HUES64 (cell line): ENCODE data around the gene CEACAM6.

ENCODE experiments used
- H3K27ac ChIP-seq: 2 replicates; pipeline ENCODE4 v1.7.0; 2013; ENCODE audit warnings: low read depth, low read length, inconsistent platforms
- H3K27me3 ChIP-seq: 2 replicates; pipeline ENCODE4 v1.6.1; 2013; ENCODE audit warnings: mild to moderate bottlenecking, low read length; ENCODE audit not compliant: insufficient read depth
- H3K36me3 ChIP-seq: 2 replicates; pipeline ENCODE4 v1.6.1; 2013; ENCODE audit warnings: mild to moderate bottlenecking, low read length; ENCODE audit not compliant: insufficient read depth
- H3K4me1 ChIP-seq: 2 replicates; pipeline ENCODE4 v1.6.1; 2013; ENCODE audit warnings: mild to moderate bottlenecking, low read length, moderate library complexity; ENCODE audit not compliant: insufficient read depth
- H3K4me3 ChIP-seq: 2 replicates; pipeline ENCODE4 v1.5.1; 2013; ENCODE audit warnings: mild to moderate bottlenecking, low read length, moderate library complexity
- H3K9ac ChIP-seq: 2 replicates; pipeline ENCODE4 v1.6.1; 2013; ENCODE audit warnings: mild to moderate bottlenecking, low read depth, low read length
- H3K9me3 ChIP-seq: 2 replicates; pipeline ENCODE4 v1.6.1; 2013; ENCODE audit warnings: low read depth, low read length; ENCODE audit not compliant: insufficient read depth
- WGBS: fragments of 150-250, 120-280 bp; methylation state at CpG from one replicate; pipeline ENCODE4 v1.1.7; 2013; ENCODE audit warnings: missing lambda C conversion rate; 5-methylcytosine and 5-hydroxymethylcytosine counted together

Gene CEACAM6

DNA sequence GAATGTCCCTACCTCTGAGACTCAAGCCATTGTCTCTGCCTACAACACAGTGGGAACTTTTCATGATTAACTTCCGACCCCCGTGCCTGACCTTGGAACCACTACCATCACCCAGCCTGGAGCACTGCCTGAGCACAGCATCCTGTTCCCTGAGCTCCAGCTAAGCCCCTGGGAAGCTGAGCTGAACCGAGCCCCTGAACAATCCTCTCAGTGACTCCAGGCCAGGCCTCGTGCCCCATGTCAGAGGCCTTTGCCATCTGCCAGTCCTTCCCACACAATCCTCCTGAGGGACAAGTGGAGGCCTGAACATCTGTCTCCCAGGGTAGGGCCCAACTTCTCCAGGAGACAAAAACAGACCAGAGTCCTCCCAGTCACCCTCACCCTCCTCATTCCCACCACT, 58.6 kb downstream of the CEACAM6 start:
- Histone ChIP-seq H3K4me1 (no peaks in the 10 kb centered on the region), H3K27me3 (peaks cover 3% of the 10 kb centered on the region; the same call in 1 of the 2 replicates), H3K9ac (no peak overlapping the region), H3K4me3 (no peak overlapping the region), H3K9me3 (no peaks in the 10 kb centered on the region), H3K27ac (no peak overlapping the region), H3K36me3 (no peaks in the 10 kb centered on the region)
- 63% methylated on average over 4 of the region's 4 CpGs for WGBS

DNA sequence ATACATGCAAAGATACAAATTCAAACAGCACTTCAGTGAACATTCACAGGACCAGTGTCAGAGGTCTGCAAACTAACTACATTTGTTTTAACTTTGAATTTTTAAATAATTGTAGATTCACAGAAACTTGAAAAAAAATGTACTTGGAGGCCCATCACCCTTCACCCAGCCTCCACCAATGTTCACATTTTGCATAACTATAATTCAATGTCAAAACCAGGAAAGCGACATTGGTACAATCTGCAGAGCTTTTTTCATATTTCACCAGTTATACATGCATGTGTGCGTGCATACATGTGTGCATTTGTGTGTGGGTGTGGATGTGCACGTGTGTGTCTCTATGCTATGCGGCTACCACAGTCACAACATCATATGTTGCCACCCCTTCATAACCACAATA, 60.0 kb downstream of the CEACAM6 start:
- Histone ChIP-seq H3K4me3 (no peak overlapping the region), H3K27me3 (peaks cover 3% of the 10 kb centered on the region; the same call in 1 of the 2 replicates), H3K9me3 (no peaks in the 10 kb centered on the region), H3K4me1 (no peaks in the 10 kb centered on the region), H3K9ac (no peak overlapping the region), H3K27ac (no peak overlapping the region), H3K36me3 (no peaks in the 10 kb centered on the region)
- WGBS, result 50% methylated on average over 1 of the region's 4 CpGs

DNA sequence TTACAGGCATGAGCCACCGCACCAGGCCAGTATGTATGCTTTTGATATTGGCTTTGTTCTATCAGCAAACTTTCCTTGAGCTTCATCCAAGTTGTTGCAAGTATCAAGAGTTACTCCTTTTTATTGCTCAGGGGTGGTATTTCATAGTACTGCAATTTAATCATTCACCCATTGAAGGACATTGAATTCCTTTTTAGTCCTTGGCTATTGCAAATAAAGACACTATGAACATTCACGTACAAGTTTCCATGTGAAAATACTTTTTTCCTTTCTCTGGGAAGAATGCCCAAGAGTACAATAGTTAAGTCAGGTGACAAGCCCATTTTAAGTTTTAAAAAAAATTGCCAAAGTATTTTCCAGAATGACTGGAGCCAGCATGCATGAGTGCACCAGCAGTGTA, 61.4 kb downstream of the CEACAM6 start:
- H3K4me1 ChIP-seq, result no peaks in the 10 kb centered on the region

DNA sequence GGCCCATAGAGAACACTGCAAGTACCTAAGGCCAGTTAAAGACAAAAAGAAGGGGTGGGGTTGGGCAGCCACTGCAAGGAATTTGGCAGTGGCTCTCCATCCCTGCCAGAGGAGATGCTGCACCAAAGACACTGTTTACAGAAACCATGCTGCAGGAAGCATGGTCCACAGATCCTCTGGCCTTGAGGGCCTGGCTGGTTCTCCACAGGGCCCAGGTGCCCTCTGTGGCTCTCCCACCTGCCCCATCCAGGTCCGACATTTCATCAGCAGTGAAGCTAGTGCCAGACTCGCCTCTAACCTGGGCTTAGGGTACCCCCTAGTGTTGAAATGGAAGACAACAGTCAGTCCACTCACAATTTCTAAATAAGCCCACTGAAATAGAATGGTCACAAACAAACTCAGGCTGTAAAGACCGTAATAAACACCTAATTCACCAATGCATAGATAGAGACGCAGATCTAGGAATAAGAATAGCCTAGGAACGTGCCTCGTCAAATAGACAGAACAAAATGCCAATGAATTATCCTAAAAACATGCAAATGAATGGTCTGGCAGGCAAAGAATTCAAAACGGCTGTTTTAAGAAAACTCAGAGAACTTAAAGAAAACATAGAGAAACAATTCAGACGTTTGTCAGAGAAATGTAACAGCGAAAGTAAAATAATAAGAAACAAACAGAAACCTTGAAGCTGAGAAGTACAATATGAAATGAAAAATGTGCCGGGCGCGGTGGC, 65.8 kb downstream of the CEACAM6 start:
- no peak overlapping the region for H3K27ac ChIP-seq
- 54% methylated on average over 12 of the region's 12 CpGs for WGBS
- no peaks in the 10 kb centered on the region; the same call in 1 of the 2 replicates for H3K27me3 ChIP-seq
- no peak overlapping the region for H3K9ac ChIP-seq
- no peaks in the 10 kb centered on the region for H3K36me3 ChIP-seq
- H3K4me1 ChIP-seq, result no peaks in the 10 kb centered on the region
- H3K9me3 ChIP-seq, result no peaks in the 10 kb centered on the region
- no peak overlapping the region for H3K4me3 ChIP-seq

More for the DNA sequence above, 61.4 kb downstream of the CEACAM6 start:
- 82% methylated on average over 2 of the region's 2 CpGs for WGBS
- Histone ChIP-seq H3K4me3 (no peak overlapping the region), H3K9me3 (no peaks in the 10 kb centered on the region), H3K27ac (no peak overlapping the region), H3K9ac (no peak overlapping the region), H3K36me3 (no peaks in the 10 kb centered on the region), H3K27me3 (peaks cover 3% of the 10 kb centered on the region; the same call in 1 of the 2 replicates)
